ENCODE results near the gene TCF20. TPM values are rescaled to one million over a fixed set of nuclear protein-coding genes. Genes with fewer than 3 reads are reported as not detected.

The TCF20 gene
- total RNA-seq, 4 donors from 2014 or later: 40.2 to 52.5 (median 41.0) TPM

DNA sequence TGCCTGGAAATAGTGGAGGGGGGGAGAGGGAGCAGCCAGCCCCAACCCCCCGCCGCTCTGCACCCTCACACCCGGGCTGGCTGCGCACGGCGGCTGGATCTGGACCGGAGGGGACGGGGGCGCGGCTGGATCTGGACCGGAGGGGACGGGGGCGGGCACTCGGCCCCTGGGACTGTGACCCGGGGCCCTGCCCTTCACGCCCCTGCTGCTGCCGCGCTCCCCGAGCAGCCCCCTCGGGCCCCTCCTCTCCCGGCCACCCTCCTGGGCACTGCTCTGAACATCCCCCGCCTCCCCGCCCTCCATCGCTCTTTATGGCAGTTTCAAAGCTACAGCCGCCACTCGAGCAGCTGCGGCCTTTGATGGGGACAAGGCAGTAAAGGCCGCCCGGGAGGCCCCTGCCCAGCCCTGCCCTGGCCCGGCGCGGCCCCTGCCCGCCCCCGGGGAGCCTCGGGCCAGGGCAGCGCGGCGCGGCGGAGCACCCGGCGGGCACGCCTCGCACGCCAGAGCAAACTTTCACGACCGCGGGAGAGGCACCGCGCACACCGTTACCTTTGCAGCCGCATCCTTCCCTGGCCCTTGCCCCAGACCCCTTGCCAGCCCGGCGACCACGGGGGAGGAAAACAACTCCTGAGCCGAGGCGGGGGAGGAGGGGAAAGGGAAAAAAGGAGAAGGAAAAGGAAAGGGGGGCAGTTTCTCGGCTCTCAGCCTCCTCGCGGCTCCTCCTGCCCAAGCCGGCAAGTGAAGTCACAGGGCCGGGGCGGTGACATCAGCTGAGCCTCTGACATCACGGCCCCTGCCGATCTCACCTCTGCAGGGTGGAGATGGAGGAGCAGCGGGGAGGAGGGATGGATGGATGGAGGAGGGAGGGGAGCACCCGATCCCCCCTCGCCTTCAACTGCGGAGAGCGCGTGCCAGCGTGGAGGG, 13.1 kb upstream of the TCF20 start:
- no peak for DNase-seq
- Histone ChIP-seq H3K4me3 (peak overlapping the region; percentile 20 to 62 (median 41)), H3K36me3 (no peaks in the 10 kb centered on the region), H3K4me1 (peaks cover 12 to 52% (median 16%) of the 10 kb centered on the region in 3 donors), H3K9me3 (no peaks in the 10 kb centered on the region), H3K27ac (no peak overlapping the region), H3K27me3 (peaks cover 0 to 25% (median 0%) of the 10 kb centered on the region in 4 donors)
- 8 to 20% methylated on average over 8 to 20 of the region's 72 CpGs for WGBS, 2 donors
- TF ChIP-seq, protein P1, sequence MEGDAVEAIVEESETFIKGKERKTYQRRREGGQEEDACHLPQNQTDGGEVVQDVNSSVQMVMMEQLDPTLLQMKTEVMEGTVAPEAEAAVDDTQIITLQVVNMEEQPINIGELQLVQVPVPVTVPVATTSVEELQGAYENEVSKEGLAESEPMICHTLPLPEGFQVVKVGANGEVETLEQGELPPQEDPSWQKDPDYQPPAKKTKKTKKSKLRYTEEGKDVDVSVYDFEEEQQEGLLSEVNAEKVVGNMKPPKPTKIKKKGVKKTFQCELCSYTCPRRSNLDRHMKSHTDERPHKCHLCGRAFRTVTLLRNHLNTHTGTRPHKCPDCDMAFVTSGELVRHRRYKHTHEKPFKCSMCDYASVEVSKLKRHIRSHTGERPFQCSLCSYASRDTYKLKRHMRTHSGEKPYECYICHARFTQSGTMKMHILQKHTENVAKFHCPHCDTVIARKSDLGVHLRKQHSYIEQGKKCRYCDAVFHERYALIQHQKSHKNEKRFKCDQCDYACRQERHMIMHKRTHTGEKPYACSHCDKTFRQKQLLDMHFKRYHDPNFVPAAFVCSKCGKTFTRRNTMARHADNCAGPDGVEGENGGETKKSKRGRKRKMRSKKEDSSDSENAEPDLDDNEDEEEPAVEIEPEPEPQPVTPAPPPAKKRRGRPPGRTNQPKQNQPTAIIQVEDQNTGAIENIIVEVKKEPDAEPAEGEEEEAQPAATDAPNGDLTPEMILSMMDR (IDR thresholded peaks at IDR 0.05): no peak
- intact Hi-C loops (cut with DNase I): no loop called here

DNA sequence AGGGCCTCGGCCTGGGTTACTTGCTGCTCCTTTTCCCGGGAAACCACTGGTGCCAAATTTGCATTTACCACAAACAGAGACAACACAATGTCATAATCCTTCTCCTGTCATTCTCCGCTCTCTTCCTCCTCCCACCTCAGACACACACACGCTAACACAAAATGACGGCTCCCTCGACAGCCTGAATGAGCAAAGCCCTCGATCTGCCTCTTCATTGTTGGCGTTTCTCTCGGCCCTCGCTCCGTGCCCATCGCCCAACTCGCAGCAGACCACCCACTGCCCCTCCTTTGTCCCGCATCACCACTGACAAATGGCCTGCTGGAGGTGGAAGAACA, 12.5 kb upstream of the TCF20 start:
- Histone ChIP-seq H3K4me3 (peak overlapping the region; percentile 20 to 62 (median 41)), H3K27ac (no peak overlapping the region), H3K4me1 (peaks cover 12 to 57% (median 16%) of the 10 kb centered on the region in 3 donors), H3K9me3 (no peaks in the 10 kb centered on the region), H3K36me3 (no peaks in the 10 kb centered on the region), H3K27me3 (peaks cover 0 to 25% (median 0%) of the 10 kb centered on the region in 4 donors)
- no peak for DNase-seq
- TF ChIP-seq, protein P1 (IDR thresholded peaks at IDR 0.05): no peak
- TF ChIP-seq POLR2A (IDR thresholded peaks at IDR 0.05): no peak
- WGBS, 2 donors: 10 to 47% methylated on average over 14 of the region's 14 CpGs
- intact Hi-C loops (cut with DNase I): no loop called here

DNA sequence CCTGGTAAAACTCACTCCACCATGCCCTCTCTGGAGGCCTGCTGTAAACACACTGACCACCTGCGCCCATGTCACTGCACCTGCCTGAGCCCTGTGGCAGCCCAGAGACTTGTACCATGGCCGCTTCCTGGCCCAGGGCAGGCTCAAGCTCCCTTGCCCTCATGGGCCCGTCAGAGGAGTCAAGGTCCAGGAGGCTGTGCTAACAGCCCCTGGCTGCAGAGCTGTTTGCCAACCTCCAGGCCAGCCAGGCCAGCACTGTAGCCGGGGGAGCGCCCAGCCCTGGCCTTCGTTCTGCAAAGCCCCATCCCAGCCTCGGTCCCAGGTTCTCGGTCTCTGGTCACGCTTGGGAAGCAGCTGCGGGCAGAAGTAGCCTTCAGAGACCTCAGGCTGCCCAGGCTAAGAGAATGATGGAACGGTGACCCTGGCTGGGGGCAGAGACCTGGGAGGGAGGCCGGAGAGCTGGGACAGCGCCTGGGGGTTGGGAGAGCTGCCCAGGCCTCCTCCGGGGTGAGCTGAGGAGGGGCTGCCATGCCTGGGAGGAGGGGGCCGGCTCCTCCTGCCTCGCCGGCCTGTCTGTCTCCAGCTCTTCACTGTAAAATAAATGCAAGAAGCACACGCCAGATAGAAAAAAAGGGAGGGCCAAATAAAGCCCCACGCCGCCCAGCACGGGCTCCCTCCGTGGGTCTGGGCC, 11.9 kb upstream of the TCF20 start:
- no peak for DNase-seq
- whole genome bisulfite sequencing, 2 donors: 33 to 46% methylated on average over 5 to 12 of the region's 22 CpGs
- Histone ChIP-seq H3K27ac (no peak overlapping the region), H3K27me3 (peaks cover 0 to 25% (median 0%) of the 10 kb centered on the region in 4 donors), H3K4me3 (no peak overlapping the region), H3K4me1 (peaks cover 12 to 57% (median 16%) of the 10 kb centered on the region in 3 donors), H3K36me3 (no peaks in the 10 kb centered on the region), H3K9me3 (no peaks in the 10 kb centered on the region)
- intact Hi-C loops (cut with DNase I): no loop called here
- TF ChIP-seq POLR2A (IDR thresholded peaks at IDR 0.05): no peak
- TF ChIP-seq, protein P1 (IDR thresholded peaks at IDR 0.05): no peak

DNA sequence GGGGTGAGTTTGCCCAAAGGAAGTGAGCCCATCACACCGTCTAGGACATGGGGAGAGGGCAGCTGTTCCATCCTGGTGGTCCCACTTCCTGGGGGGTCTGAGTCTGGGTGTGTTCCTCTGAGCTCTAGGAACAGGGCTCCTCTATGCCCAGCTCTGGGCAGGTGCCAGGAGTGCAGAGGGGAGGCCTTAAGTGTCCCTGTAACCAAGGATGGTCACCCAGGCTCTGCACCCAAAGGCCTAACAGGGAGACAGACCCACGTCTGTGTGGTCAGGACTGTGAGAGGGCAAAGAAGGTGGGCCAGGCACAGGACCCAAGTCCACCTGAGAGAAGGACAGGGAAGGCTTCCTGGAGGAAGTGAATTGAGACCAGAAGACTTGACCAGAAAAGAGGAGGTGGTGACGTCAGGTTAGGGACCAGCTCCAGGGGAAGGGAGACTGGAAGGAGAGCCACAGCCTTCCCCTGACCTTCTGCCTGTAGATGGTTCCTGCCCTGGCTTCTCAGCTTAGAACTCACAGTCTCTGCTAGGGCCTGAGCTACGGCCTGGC, 11.3 kb upstream of the TCF20 start:
- intact Hi-C loops (cut with DNase I): no loop called here
- H3K27ac ChIP-seq: no peak overlapping the region
- H3K36me3 ChIP-seq: no peaks in the 10 kb centered on the region
- no peak for TF ChIP-seq POLR2A (IDR thresholded peaks at IDR 0.05)
- TF ChIP-seq, protein P1 (IDR thresholded peaks at IDR 0.05): no peak
- 52 to 68% methylated on average over 2 to 3 of the region's 4 CpGs for WGBS, 2 donors
- no peak for DNase-seq
- peaks cover 0 to 25% (median 0%) of the 10 kb centered on the region in 4 donors for H3K27me3 ChIP-seq
- peaks cover 12 to 59% (median 16%) of the 10 kb centered on the region in 3 donors for H3K4me1 ChIP-seq
- H3K4me3 ChIP-seq: no peak overlapping the region
- H3K9me3 ChIP-seq: no peaks in the 10 kb centered on the region

DNA sequence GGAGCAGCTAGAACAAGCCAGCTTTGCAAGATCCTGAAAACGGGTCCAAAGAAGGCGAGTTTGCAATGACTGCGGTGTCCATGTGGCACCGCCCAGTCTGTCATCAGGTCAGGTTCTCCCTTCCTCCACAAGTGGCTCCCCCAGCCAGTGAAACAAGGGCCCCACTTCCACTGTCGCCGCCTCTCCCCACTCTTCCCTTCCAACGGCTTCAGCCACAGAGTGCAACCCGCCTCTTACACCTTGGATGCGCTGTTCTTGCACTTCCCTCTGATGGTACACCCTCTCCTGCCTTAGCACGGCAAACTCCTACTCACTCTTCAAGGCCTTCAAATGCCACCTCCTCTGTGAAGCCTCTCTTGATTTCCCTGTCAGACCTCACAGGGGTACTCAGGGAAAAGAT, 10.8 kb upstream of the TCF20 start:
- intact Hi-C loops (cut with DNase I): no loop called here
- no peak for DNase-seq
- no peaks in the 10 kb centered on the region for H3K36me3 ChIP-seq
- H3K27me3 ChIP-seq: peaks cover 0 to 25% (median 0%) of the 10 kb centered on the region in 4 donors
- 78 to 79% methylated on average over 7 to 10 of the region's 10 CpGs for WGBS, 2 donors
- no peak overlapping the region for H3K27ac ChIP-seq
- no peaks in the 10 kb centered on the region for H3K9me3 ChIP-seq
- H3K4me3 ChIP-seq: no peak overlapping the region
- H3K4me1 ChIP-seq: peaks cover 12 to 64% (median 17%) of the 10 kb centered on the region in 3 donors
- TF ChIP-seq POLR2A (IDR thresholded peaks at IDR 0.05): no peak
- TF ChIP-seq, protein P1 (IDR thresholded peaks at IDR 0.05): no peak
